DMS153 treated with DMSO at 0.1 percent for 48 hours (cell line): ENCODE measurements around the gene PCDHGA4.
"Not testable (repeated sequence)": the region's sequence is repeated elsewhere in the genome, so short reads cannot be mapped to it uniquely, and the experiment has no call there.

Source experiments
- DNase-seq: peaks from one replicate; lab custom pipeline; 2025; ENCODE audit not compliant: unreplicated experiment; lab: John Stamatoyannopoulos, UW

Gene PCDHGA4

GRCh38 chr5:141382469-141383294, 27.9 kb downstream of the PCDHGA4 start, which contains the start of gene PCDHGA7:
TSS of gene PCDHGA7 (plus strand) at chr5:141382742. CDS start at chr5:141382900, 158 bp downstream.
- no peak for DNase-seq

GRCh38 chr5:141383345-141383744, 28.5 kb downstream of the PCDHGA4 start:
- no peak for DNase-seq

GRCh38 chr5:141384471-141385267, 29.8 kb downstream of the PCDHGA4 start:
- DNase-seq = no peak

- not testable (repeated sequence) for DNase-seq
Observed at GRCh38 chr5:141387557-141388311, 32.9 kb downstream of the PCDHGA4 start, which contains the start of gene PCDHGB4. TSS of gene PCDHGB4 (plus strand) at chr5:141387698. CDS start at chr5:141387885, 187 bp downstream.

GRCh38 chr5:141388661-141389060, 33.8 kb downstream of the PCDHGA4 start:
- DNase-seq = no peak

GRCh38 chr5:141389153-141390042, 34.6 kb downstream of the PCDHGA4 start:
- DNase-seq = no peak

GRCh38 chr5:141392429-141393198, 37.8 kb downstream of the PCDHGA4 start, which contains the start of gene PCDHGA8:
TSS of gene PCDHGA8 (plus strand) at chr5:141392633. CDS start at chr5:141392814, 181 bp downstream.
- no peak for DNase-seq

- DNase-seq = no peak
Observed at GRCh38 chr5:141393267-141393666, 38.4 kb downstream of the PCDHGA4 start.

- not testable (repeated sequence) for DNase-seq
Observed at GRCh38 chr5:141394401-141395187, 39.8 kb downstream of the PCDHGA4 start.

- DNase-seq = not testable (repeated sequence)
Observed at GRCh38 chr5:141397756-141398551, 43.1 kb downstream of the PCDHGA4 start, which contains the start of gene PCDHGB5. TSS of gene PCDHGB5 (plus strand) at chr5:141397947. CDS start at chr5:141398128, 181 bp downstream.

GRCh38 chr5:141398608-141399007, 43.8 kb downstream of the PCDHGA4 start:
- no peak for DNase-seq

GRCh38 chr5:141399555-141400258, 44.9 kb downstream of the PCDHGA4 start:
- DNase-seq = no peak

GRCh38 chr5:141402553-141403243, 47.9 kb downstream of the PCDHGA4 start, which contains the start of gene PCDHGA9:
TSS of gene PCDHGA9 (plus strand) at chr5:141402778. CDS start at chr5:141402953, 175 bp downstream.
- DNase-seq = no peak

- no peak for DNase-seq
Observed at GRCh38 chr5:141403387-141403786, 48.6 kb downstream of the PCDHGA4 start.
